ENCODE data around the gene POC1A.

Gene POC1A

GRCh38 chr3:52191663-52192062, 37.4 kb upstream of the POC1A start:
- no peak for DNase-seq (ENCODE audit: low read depth, low spot score)
- peaks cover 4% of the 10 kb centered on the region for H3K27me3 ChIP-seq (ENCODE audit: insufficient read depth, insufficient read length)
- no peaks in the 10 kb centered on the region for H3K9me3 ChIP-seq (ENCODE audit: insufficient read depth, low read length)
- no peak overlapping the region for H3K9ac ChIP-seq (ENCODE audit: insufficient read length, low read depth)
- H3K36me3 ChIP-seq (ENCODE audit: insufficient read depth, insufficient read length, low read length), result no peaks in the 10 kb centered on the region
- no peak overlapping the region for H3K4me3 ChIP-seq (ENCODE audit: insufficient read length, low read depth)
- TF ChIP-seq SUZ12 (IDR thresholded peaks at IDR 0.05; ENCODE audit: extremely low read depth, insufficient read depth, insufficient read length) (no peak), ZNF274 (IDR thresholded peaks at IDR 0.05; ENCODE audit: low read depth, low read length) (no peak), YY1 (IDR thresholded peaks at IDR 0.05; ENCODE audit: insufficient read depth, insufficient read length) (no peak)
- H3K4me1 ChIP-seq (ENCODE audit: insufficient read depth, insufficient read length), result peaks cover 3% of the 10 kb centered on the region

GRCh38 chr3:52190294-52191074, 36.3 kb upstream of the POC1A start:
- Histone ChIP-seq H3K9ac (ENCODE audit: insufficient read length, low read depth) (no peak overlapping the region), H3K9me3 (ENCODE audit: insufficient read depth, low read length) (no peaks in the 10 kb centered on the region), H3K36me3 (ENCODE audit: insufficient read depth, insufficient read length, low read length) (no peaks in the 10 kb centered on the region), H3K4me1 (ENCODE audit: insufficient read depth, insufficient read length) (peaks cover 3% of the 10 kb centered on the region), H3K4me3 (ENCODE audit: insufficient read length, low read depth) (no peak overlapping the region), H3K27me3 (ENCODE audit: insufficient read depth, insufficient read length) (peaks cover 4% of the 10 kb centered on the region)
- TF ChIP-seq YY1 (IDR thresholded peaks at IDR 0.05; ENCODE audit: insufficient read depth, insufficient read length) (no peak), ZNF274 (IDR thresholded peaks at IDR 0.05; ENCODE audit: low read depth, low read length) (no peak), SUZ12 (IDR thresholded peaks at IDR 0.05; ENCODE audit: extremely low read depth, insufficient read depth, insufficient read length) (no peak)
- DNase-seq (ENCODE audit: low read depth, low spot score), result no peak

- DNase-seq (ENCODE audit: low read depth, low spot score), result no peak
- H3K27me3 ChIP-seq (ENCODE audit: insufficient read depth, insufficient read length), result no peaks in the 10 kb centered on the region
- no peak overlapping the region for H3K4me3 ChIP-seq (ENCODE audit: insufficient read length, low read depth)
- TF ChIP-seq ZNF274 (IDR thresholded peaks at IDR 0.05; ENCODE audit: low read depth, low read length), result no peak
- no peak for TF ChIP-seq YY1 (IDR thresholded peaks at IDR 0.05; ENCODE audit: insufficient read depth, insufficient read length)
- TF ChIP-seq SUZ12 (IDR thresholded peaks at IDR 0.05; ENCODE audit: extremely low read depth, insufficient read depth, insufficient read length), result no peak
- no peaks in the 10 kb centered on the region for H3K36me3 ChIP-seq (ENCODE audit: insufficient read depth, insufficient read length, low read length)
- H3K9ac ChIP-seq (ENCODE audit: insufficient read length, low read depth), result no peak overlapping the region
- H3K9me3 ChIP-seq (ENCODE audit: insufficient read depth, low read length), result no peaks in the 10 kb centered on the region
- H3K4me1 ChIP-seq (ENCODE audit: insufficient read depth, insufficient read length), result peaks cover 3% of the 10 kb centered on the region
These were observed 34.3 kb upstream of the POC1A start for GRCh38 chr3:52188556-52188955.

- TF ChIP-seq SUZ12 (IDR thresholded peaks at IDR 0.05; ENCODE audit: extremely low read depth, insufficient read depth, insufficient read length) (no peak), ZNF274 (IDR thresholded peaks at IDR 0.05; ENCODE audit: low read depth, low read length) (no peak), YY1 (IDR thresholded peaks at IDR 0.05; ENCODE audit: insufficient read depth, insufficient read length) (no peak)
- H3K4me1 ChIP-seq (ENCODE audit: insufficient read depth, insufficient read length), result peaks cover 3% of the 10 kb centered on the region
- H3K9ac ChIP-seq (ENCODE audit: insufficient read length, low read depth), result no peak overlapping the region
- no peaks in the 10 kb centered on the region for H3K27me3 ChIP-seq (ENCODE audit: insufficient read depth, insufficient read length)
- no peaks in the 10 kb centered on the region for H3K9me3 ChIP-seq (ENCODE audit: insufficient read depth, low read length)
- H3K36me3 ChIP-seq (ENCODE audit: insufficient read depth, insufficient read length, low read length), result no peaks in the 10 kb centered on the region
- DNase-seq (ENCODE audit: low read depth, low spot score), result no peak
- no peak overlapping the region for H3K4me3 ChIP-seq (ENCODE audit: insufficient read length, low read depth)
These were observed 32.5 kb upstream of the POC1A start for GRCh38 chr3:52186729-52187128.

GRCh38 chr3:52185837-52186236, 31.6 kb upstream of the POC1A start:
- Histone ChIP-seq H3K9ac (ENCODE audit: insufficient read length, low read depth) (no peak overlapping the region), H3K9me3 (ENCODE audit: insufficient read depth, low read length) (no peaks in the 10 kb centered on the region), H3K27me3 (ENCODE audit: insufficient read depth, insufficient read length) (no peaks in the 10 kb centered on the region)

GRCh38 chr3:52185311-52185710, 31.1 kb upstream of the POC1A start:
- Histone ChIP-seq H3K9me3 (ENCODE audit: insufficient read depth, low read length) (no peaks in the 10 kb centered on the region), H3K4me3 (ENCODE audit: insufficient read length, low read depth) (no peak overlapping the region), H3K27me3 (ENCODE audit: insufficient read depth, insufficient read length) (no peaks in the 10 kb centered on the region), H3K9ac (ENCODE audit: insufficient read length, low read depth) (no peak overlapping the region), H3K4me1 (ENCODE audit: insufficient read depth, insufficient read length) (no peaks in the 10 kb centered on the region), H3K36me3 (ENCODE audit: insufficient read depth, insufficient read length, low read length) (no peaks in the 10 kb centered on the region)
- DNase-seq (ENCODE audit: low read depth, low spot score), result no peak
- TF ChIP-seq YY1 (IDR thresholded peaks at IDR 0.05; ENCODE audit: insufficient read depth, insufficient read length), result no peak
- no peak for TF ChIP-seq SUZ12 (IDR thresholded peaks at IDR 0.05; ENCODE audit: extremely low read depth, insufficient read depth, insufficient read length)

More at GRCh38 chr3:52185837-52186236, 31.6 kb upstream of the POC1A start:
- Histone ChIP-seq H3K36me3 (ENCODE audit: insufficient read depth, insufficient read length, low read length) (no peaks in the 10 kb centered on the region), H3K4me3 (ENCODE audit: insufficient read length, low read depth) (no peak overlapping the region), H3K4me1 (ENCODE audit: insufficient read depth, insufficient read length) (peaks cover 3% of the 10 kb centered on the region)
- no peak for DNase-seq (ENCODE audit: low read depth, low spot score)
- TF ChIP-seq SUZ12 (IDR thresholded peaks at IDR 0.05; ENCODE audit: extremely low read depth, insufficient read depth, insufficient read length) (no peak), YY1 (IDR thresholded peaks at IDR 0.05; ENCODE audit: insufficient read depth, insufficient read length) (no peak), ZNF274 (IDR thresholded peaks at IDR 0.05; ENCODE audit: low read depth, low read length) (no peak)

GRCh38 chr3:52184690-52185089, 30.5 kb upstream of the POC1A start:
- no peaks in the 10 kb centered on the region for H3K4me1 ChIP-seq (ENCODE audit: insufficient read depth, insufficient read length)
- TF ChIP-seq ZNF274 (IDR thresholded peaks at IDR 0.05; ENCODE audit: low read depth, low read length) (no peak), SUZ12 (IDR thresholded peaks at IDR 0.05; ENCODE audit: extremely low read depth, insufficient read depth, insufficient read length) (no peak), YY1 (IDR thresholded peaks at IDR 0.05; ENCODE audit: insufficient read depth, insufficient read length) (no peak)
- no peaks in the 10 kb centered on the region for H3K36me3 ChIP-seq (ENCODE audit: insufficient read depth, insufficient read length, low read length)
- H3K9ac ChIP-seq (ENCODE audit: insufficient read length, low read depth), result no peak overlapping the region
- H3K4me3 ChIP-seq (ENCODE audit: insufficient read length, low read depth), result no peak overlapping the region
- no peak for DNase-seq (ENCODE audit: low read depth, low spot score)
- H3K27me3 ChIP-seq (ENCODE audit: insufficient read depth, insufficient read length), result no peaks in the 10 kb centered on the region
- H3K9me3 ChIP-seq (ENCODE audit: insufficient read depth, low read length), result no peaks in the 10 kb centered on the region

Measured in NT2/D1 (cell line).